ENCODE results near the gene SAP30.

Gene SAP30

GRCh38 chr4:173415885-173416653 is 45.3 kb downstream of the SAP30 start:
- no peak for DNase-seq (ENCODE audit: low read depth)

- DNase-seq (ENCODE audit: low read depth): no peak
These were observed 47.1 kb downstream of the SAP30 start for GRCh38 chr4:173417833-173418232.

GRCh38 chr4:173418639-173419038 is 47.9 kb downstream of the SAP30 start:
- no peak for DNase-seq (ENCODE audit: low read depth)

- no peak for DNase-seq (ENCODE audit: low read depth)
These were observed 49.6 kb downstream of the SAP30 start for GRCh38 chr4:173420324-173420752.

- no peak for DNase-seq (ENCODE audit: low read depth)
These were observed 50.0 kb downstream of the SAP30 start for GRCh38 chr4:173420801-173421200.

GRCh38 chr4:173424899-173425805 is 54.4 kb downstream of the SAP30 start:
- no peak for DNase-seq (ENCODE audit: low read depth)

- DNase-seq (ENCODE audit: low read depth): no peak
These were observed 55.3 kb downstream of the SAP30 start for GRCh38 chr4:173426064-173426463.
